Measurements from ENCODE around the gene TENM3.

- no peak for TF ChIP-seq ATF2 (IDR thresholded peaks at IDR 0.05; ENCODE audit: low read length)
- no peak for TF ChIP-seq SRF (IDR thresholded peaks at IDR 0.05; ENCODE audit: low read depth, low read length)
- TF ChIP-seq NRF1 (IDR thresholded peaks at IDR 0.05; ENCODE audit: low read depth, low read length), result no peak
- no peak for TF ChIP-seq MAX (IDR thresholded peaks at IDR 0.05)
- no peak for TF ChIP-seq USF2 (IDR thresholded peaks at IDR 0.05; ENCODE audit: low read length)
- TF ChIP-seq CTCF (IDR thresholded peaks at IDR 0.05; ENCODE audit: control extremely low read depth in 1 of 3, insufficient read depth in 1 of 3, low read depth in 1 of 3, low read length in 3 of 3), result no peak
- no peak for TF ChIP-seq TAF1 (IDR thresholded peaks at IDR 0.05; ENCODE audit: low read depth, low read length)
- TF ChIP-seq POLR2A (IDR thresholded peaks at IDR 0.05; ENCODE audit: control extremely low read depth in 1 of 2, low read depth in 2 of 2, low read length in 2 of 2), result no peak
- TF ChIP-seq EZH2 (IDR thresholded peaks at IDR 0.05; ENCODE audit: low read depth, low read length, severe bottlenecking), result no peak
- TF ChIP-seq POLR2AphosphoS5 (IDR thresholded peaks at IDR 0.05; ENCODE audit: low read depth, low read length), result no peak
- no peak for TF ChIP-seq HDAC6 (IDR thresholded peaks at IDR 0.05; ENCODE audit: low read depth, low read length)
- TF ChIP-seq YY1 (IDR thresholded peaks at IDR 0.05; ENCODE audit: low read depth, low read length), result no peak
These were observed 517.4 kb downstream of the TENM3 start for GRCh38 chr4:182760551-182761043.
